ENCODE results near the gene CLMP. TPM values are rescaled to one million over a fixed set of nuclear protein-coding genes. Genes with fewer than 3 reads are reported as not detected.
A peak's percentile ranks its signal among the peaks of the same experiment; 100 is the strongest.

Gene CLMP
- total RNA-seq, 2 experiments from 2014 or later: 0.09 TPM; not detected in 1

DNA sequence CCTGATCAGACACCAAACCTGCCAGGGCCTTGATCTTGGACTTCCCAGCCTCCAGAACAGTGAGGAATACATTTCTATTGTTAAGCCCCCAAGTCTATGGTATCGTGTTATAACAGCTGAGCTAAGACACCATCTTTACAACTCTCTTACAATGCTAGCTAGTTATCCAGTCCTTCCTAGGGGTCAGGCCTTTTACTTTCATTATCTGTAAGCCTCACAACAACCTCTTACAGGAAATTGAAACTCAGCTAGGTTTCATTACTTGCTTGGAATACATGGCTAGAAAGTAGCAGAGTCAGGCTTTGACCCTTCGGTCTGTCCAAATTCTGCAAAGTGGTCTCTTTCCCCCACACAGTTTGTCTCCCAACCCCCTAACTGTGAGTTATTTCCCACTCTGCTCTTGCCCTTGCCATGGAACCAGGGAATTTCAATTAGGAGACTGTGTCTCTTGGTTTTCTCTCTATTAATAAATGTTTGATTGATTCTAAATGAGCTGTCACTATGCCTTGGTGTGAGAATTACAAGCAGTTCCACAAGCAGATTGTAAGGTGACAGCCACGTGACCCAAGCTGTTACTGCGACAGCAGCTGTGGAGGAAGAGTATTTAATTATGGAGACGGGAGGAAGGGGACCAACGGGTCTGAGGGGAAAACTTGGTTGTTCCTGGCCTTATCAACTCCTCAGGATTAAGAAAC is 38.4 kb upstream of the CLMP start:
- peak overlapping the region; percentile 82 for H3K27ac Mint-ChIP-seq
- H3K4me3 Mint-ChIP-seq: no peak overlapping the region
- no peaks in the 10 kb centered on the region for H3K9me3 Mint-ChIP-seq
- peaks cover 16% of the 10 kb centered on the region for H3K4me1 Mint-ChIP-seq (ENCODE audit: low read depth)
- ATAC-seq (peak; percentile 87), DNase-seq (no peak)
- no peaks in the 10 kb centered on the region for H3K27me3 Mint-ChIP-seq
- ChIA-PET POLR2A (no interaction called here), CTCF (interaction anchor here (0.8 to 6.8 kb wide), 7 partner anchors 12 to 165 kb away, joined by 3 to 51 read pairs (median 4); no protein-coding TSS in a partner anchor)
- intact Hi-C loops (cut with micrococcal nuclease): loop anchor here (5.0 kb wide), 1 partner anchor 76 kb away; no protein-coding TSS in a partner anchor
- H3K36me3 Mint-ChIP-seq (ENCODE audit: low read depth): no peaks in the 10 kb centered on the region
- TF ChIP-seq, protein P1, sequence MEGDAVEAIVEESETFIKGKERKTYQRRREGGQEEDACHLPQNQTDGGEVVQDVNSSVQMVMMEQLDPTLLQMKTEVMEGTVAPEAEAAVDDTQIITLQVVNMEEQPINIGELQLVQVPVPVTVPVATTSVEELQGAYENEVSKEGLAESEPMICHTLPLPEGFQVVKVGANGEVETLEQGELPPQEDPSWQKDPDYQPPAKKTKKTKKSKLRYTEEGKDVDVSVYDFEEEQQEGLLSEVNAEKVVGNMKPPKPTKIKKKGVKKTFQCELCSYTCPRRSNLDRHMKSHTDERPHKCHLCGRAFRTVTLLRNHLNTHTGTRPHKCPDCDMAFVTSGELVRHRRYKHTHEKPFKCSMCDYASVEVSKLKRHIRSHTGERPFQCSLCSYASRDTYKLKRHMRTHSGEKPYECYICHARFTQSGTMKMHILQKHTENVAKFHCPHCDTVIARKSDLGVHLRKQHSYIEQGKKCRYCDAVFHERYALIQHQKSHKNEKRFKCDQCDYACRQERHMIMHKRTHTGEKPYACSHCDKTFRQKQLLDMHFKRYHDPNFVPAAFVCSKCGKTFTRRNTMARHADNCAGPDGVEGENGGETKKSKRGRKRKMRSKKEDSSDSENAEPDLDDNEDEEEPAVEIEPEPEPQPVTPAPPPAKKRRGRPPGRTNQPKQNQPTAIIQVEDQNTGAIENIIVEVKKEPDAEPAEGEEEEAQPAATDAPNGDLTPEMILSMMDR (IDR thresholded peaks at IDR 0.05): no peak

DNA sequence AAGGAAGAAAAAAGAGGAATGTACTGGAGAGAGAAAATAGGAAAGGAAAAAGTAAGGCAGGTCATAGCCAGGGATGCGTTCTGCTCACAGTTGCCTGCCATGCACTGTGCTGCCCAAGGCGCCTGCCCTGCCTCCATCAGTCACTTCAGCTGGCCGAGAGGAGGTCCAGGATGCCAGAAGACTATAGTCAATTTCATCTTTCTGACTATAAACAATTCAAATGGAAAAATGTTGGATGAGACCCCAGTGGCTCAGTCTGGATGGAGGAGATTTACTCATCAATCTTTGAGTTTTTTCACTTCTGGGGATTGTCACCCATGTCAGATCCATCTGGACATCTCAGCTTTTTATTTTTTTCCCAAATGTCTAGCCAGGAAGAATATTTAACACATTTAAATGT is 36.7 kb upstream of the CLMP start:
- CTCF ChIA-PET: interaction anchor here (1.1 to 6.8 kb wide), 5 partner anchors 8 to 121 kb away, joined by 3 to 51 read pairs (median 4); no protein-coding TSS in a partner anchor
- Mint-ChIP-seq H3K4me3 (no peak overlapping the region), H3K9me3 (no peaks in the 10 kb centered on the region), H3K36me3 (ENCODE audit: low read depth) (no peaks in the 10 kb centered on the region), H3K4me1 (ENCODE audit: low read depth) (peaks cover 16% of the 10 kb centered on the region), H3K27ac (no peak overlapping the region), H3K27me3 (no peaks in the 10 kb centered on the region)
- ATAC-seq (no peak), DNase-seq (no peak)
- POLR2A ChIA-PET: no interaction called here
- TF ChIP-seq, protein P1 (IDR thresholded peaks at IDR 0.05): no peak
- intact Hi-C loops (cut with micrococcal nuclease): loop anchor here (5.0 kb wide), 1 partner anchor 74 kb away; no protein-coding TSS in a partner anchor

DNA sequence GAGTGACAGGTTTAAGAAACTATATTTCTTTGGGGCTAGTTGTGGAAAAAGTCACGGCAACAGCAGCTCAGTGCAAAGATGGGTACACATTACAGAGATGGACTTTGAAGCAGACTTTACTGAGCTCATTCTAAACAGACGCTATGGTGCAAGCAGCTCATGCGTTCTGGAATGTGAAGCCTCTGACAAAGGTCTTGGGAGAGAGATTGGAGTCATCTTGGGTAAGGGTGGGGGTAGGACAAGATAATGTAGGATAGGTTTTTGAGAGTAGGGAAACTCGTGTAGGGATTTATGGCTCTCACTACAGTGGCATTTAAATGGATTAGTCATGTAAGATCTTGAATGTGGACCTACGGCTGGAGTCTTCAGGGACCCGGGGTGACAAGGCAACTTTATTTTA is 36.2 kb upstream of the CLMP start:
- Mint-ChIP-seq H3K4me3 (no peak overlapping the region), H3K27ac (no peak overlapping the region)
- POLR2A ChIA-PET: no interaction called here

DNA sequence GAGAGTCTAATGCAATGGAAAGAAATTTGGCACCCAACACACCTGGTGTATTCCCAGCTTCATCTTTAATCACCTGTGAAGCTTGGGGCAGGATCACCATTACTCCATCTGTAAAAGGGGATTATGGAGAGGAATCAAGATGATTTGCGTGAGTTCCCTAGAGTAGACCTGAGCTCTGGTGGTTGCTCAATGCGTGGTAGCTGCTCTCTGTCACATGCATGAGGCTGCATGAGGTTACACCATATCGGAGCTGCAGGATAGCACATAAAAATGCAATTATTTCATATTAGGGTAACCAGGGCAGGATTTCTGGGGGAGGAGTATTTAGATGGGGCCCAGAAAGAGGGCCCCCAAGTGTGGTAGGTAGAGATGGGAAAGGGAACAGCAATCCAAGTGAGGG is 35.3 kb upstream of the CLMP start:
- Mint-ChIP-seq H3K4me3 (no peak overlapping the region), H3K27me3 (peaks cover 9% of the 10 kb centered on the region), H3K4me1 (ENCODE audit: low read depth) (peaks cover 16% of the 10 kb centered on the region), H3K9me3 (no peaks in the 10 kb centered on the region), H3K36me3 (ENCODE audit: low read depth) (no peaks in the 10 kb centered on the region), H3K27ac (no peak overlapping the region)
- intact Hi-C loops (cut with micrococcal nuclease): loop anchor here (5.0 kb wide), 1 partner anchor 73 kb away; no protein-coding TSS in a partner anchor
- DNase-seq (no peak), ATAC-seq (no peak)
- TF ChIP-seq, protein P1 (IDR thresholded peaks at IDR 0.05): no peak
- CTCF ChIA-PET: interaction anchor here (1.1 to 6.0 kb wide), 4 partner anchors 16 to 346 kb away, joined by 3 to 51 read pairs (median 3); no protein-coding TSS in a partner anchor
- POLR2A ChIA-PET: no interaction called here

More for the DNA sequence above, 36.2 kb upstream of the CLMP start:
- CTCF ChIA-PET: interaction anchor here (1.1 to 6.0 kb wide), 4 partner anchors 9 to 120 kb away, joined by 3 to 51 read pairs (median 4); no protein-coding TSS in a partner anchor
- no peak for DNase-seq
- no peak for ATAC-seq
- no peaks in the 10 kb centered on the region for H3K9me3 Mint-ChIP-seq
- H3K27me3 Mint-ChIP-seq: no peaks in the 10 kb centered on the region
- intact Hi-C loops (cut with micrococcal nuclease): loop anchor here (5.0 kb wide), 1 partner anchor 74 kb away; no protein-coding TSS in a partner anchor
- TF ChIP-seq, protein P1 (IDR thresholded peaks at IDR 0.05): no peak
- H3K4me1 Mint-ChIP-seq (ENCODE audit: low read depth): peaks cover 16% of the 10 kb centered on the region
- no peaks in the 10 kb centered on the region for H3K36me3 Mint-ChIP-seq (ENCODE audit: low read depth)
